HG02610 (cell line): ENCODE measurements around the gene NAGS.
"Not testable (repeated sequence)": the region's sequence is repeated elsewhere in the genome, so short reads cannot be mapped to it uniquely, and the experiment has no call there.

Experiments
- ATAC-seq: cut with Tn5 transposase; IDR thresholded peaks from one replicate; pipeline ENCODE4 v1.9.1; 2021; ENCODE audit warnings: mild to moderate bottlenecking, moderate library complexity; ENCODE audit not compliant: unreplicated experiment

Gene NAGS

GRCh38 chr17:43983515-43984411 is 20.7 kb upstream of the NAGS start:
- ATAC-seq: no peak

GRCh38 chr17:43984521-43984920 is 19.9 kb upstream of the NAGS start:
- no peak for ATAC-seq

- ATAC-seq: no peak
Measured at GRCh38 chr17:43986225-43986981, 18.0 kb upstream of the NAGS start.

GRCh38 chr17:43987131-43988021 is 17.0 kb upstream of the NAGS start:
- no peak for ATAC-seq

- no peak for ATAC-seq
Measured at GRCh38 chr17:43988301-43988700, 16.1 kb upstream of the NAGS start.

- ATAC-seq: no peak
Measured at GRCh38 chr17:43992641-43993040, 11.8 kb upstream of the NAGS start.

- no peak for ATAC-seq
Measured at GRCh38 chr17:43994272-43995149, 9.9 kb upstream of the NAGS start.

- no peak for ATAC-seq
Measured at GRCh38 chr17:43995150-43995471, 9.3 kb upstream of the NAGS start.

- not testable (repeated sequence) for ATAC-seq
Measured at GRCh38 chr17:43997180-43997579, 7.2 kb upstream of the NAGS start.

- no peak for ATAC-seq
Measured at GRCh38 chr17:43998552-43998951, 5.9 kb upstream of the NAGS start.

- no peak for ATAC-seq
Measured at GRCh38 chr17:43999024-43999423, 5.4 kb upstream of the NAGS start.

GRCh38 chr17:44000141-44000860 is 4.1 kb upstream of the NAGS start:
- ATAC-seq: no peak

- no peak for ATAC-seq
Measured at GRCh38 chr17:44000871-44001460, 3.5 kb upstream of the NAGS start.

- ATAC-seq: no peak
Measured at GRCh38 chr17:44001461-44001920, 2.9 kb upstream of the NAGS start.

- no peak for ATAC-seq
Measured at GRCh38 chr17:44002141-44002848, 2.1 kb upstream of the NAGS start.

GRCh38 chr17:44004761-44005526 is 522 bp downstream of the NAGS start:
- no peak for ATAC-seq

- ATAC-seq: no peak
Measured at GRCh38 chr17:44005527-44006271, 1.3 kb downstream of the NAGS start.
